GM18517 (cell line): ENCODE data around the gene TBC1D16.
"Not testable (repeated sequence)": the region's sequence is repeated elsewhere in the genome, so short reads cannot be mapped to it uniquely, and the experiment has no call there.

Experiments
- ATAC-seq: cut with Tn5 transposase; IDR thresholded peaks from one replicate; pipeline ENCODE4 v1.9.1; 2021; ENCODE audit warnings: mild to moderate bottlenecking, moderate library complexity; ENCODE audit not compliant: unreplicated experiment

TBC1D16 gene

GRCh38 chr17:80055597-80055996, 19.9 kb upstream of the TBC1D16 start:
- ATAC-seq: no peak

DNA sequence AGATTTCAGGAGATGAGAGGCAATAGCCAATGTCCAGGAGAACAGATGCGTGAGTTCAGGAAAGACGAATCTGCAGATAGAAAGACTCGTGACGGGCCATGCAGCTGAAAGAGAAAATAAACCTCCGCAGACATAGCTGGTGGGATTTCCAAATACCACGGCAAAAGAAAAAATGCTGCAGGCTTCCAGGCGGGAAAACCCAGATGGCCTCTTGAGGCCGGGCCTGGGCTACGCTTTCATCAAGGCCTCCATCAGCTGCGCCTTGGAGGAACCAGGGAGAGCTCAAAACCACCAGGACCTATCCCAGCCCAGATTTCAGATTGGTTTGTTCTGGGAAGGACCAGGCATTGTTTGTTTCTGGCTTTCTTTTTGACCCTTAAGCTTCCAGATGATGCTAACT, 17.4 kb upstream of the TBC1D16 start:
- ATAC-seq: no peak

DNA sequence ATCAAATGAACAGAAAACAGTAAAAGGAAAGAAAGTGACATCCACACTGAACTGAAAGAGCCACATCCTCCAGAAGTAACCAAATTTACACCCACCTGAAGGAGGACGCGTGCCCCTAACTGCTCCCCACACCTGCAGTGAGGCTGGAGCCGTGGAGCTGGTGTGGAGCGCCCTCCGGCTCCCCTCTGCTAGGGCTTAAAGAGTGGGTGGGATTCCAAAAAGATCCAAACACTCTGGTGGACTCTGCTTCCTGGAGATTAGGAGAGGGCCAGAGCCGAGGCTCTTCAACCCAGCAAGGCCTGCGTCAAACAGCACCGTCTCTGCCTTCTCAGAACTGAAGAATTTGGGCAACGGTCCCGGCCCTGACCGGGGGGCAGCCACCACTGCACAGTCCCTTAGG, 16.0 kb upstream of the TBC1D16 start:
- no peak for ATAC-seq

GRCh38 chr17:80050706-80051105, 15.0 kb upstream of the TBC1D16 start:
- ATAC-seq: no peak

DNA sequence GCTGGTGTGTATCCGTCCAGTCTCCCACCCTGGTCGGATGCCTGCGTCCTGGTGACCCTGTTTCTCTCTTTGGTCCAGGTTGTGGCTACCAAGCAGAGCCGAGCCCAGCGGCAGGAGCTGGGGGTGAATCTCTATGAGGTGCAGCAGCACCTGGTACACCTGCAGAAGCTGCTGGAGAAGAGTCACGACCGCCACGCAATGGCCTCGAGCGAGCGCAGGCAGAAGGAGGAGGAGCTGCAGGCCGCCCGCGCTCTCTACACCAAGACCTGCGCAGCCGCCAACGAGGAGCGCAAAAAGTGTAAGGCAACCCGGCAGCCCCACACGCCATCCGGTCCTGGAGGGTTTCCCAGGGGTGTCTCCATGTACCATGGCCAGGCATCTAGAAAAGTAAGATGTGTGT, 14.3 kb upstream of the TBC1D16 start:
- ATAC-seq: no peak

- no peak for ATAC-seq
Measured at GRCh38 chr17:80047176-80047575, 11.5 kb upstream of the TBC1D16 start.

DNA sequence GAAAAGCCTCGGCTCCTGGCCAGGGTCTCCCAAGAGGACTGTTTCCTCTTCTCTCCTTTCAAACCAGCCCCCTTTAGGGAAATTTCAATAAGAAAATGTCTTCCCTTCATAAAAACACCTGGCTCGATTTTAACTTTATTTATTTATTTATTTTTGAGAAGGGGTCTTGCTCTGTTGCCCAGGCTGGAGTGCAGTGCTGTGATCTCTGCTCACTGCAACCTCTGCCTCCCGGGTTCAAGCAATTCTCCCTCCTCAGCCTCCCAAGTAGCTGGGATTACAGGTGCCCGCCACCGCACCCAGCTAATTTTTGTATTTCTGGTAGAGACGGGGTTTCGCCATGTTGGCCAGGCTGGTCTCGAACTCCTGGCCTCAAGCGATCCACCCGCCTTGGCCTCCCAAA, 11.0 kb upstream of the TBC1D16 start:
- ATAC-seq: not testable (repeated sequence)

GRCh38 chr17:80045703-80046102, 10.0 kb upstream of the TBC1D16 start:
- ATAC-seq: no peak

- no peak for ATAC-seq
Measured at GRCh38 chr17:80043963-80044362, 8.3 kb upstream of the TBC1D16 start.

DNA sequence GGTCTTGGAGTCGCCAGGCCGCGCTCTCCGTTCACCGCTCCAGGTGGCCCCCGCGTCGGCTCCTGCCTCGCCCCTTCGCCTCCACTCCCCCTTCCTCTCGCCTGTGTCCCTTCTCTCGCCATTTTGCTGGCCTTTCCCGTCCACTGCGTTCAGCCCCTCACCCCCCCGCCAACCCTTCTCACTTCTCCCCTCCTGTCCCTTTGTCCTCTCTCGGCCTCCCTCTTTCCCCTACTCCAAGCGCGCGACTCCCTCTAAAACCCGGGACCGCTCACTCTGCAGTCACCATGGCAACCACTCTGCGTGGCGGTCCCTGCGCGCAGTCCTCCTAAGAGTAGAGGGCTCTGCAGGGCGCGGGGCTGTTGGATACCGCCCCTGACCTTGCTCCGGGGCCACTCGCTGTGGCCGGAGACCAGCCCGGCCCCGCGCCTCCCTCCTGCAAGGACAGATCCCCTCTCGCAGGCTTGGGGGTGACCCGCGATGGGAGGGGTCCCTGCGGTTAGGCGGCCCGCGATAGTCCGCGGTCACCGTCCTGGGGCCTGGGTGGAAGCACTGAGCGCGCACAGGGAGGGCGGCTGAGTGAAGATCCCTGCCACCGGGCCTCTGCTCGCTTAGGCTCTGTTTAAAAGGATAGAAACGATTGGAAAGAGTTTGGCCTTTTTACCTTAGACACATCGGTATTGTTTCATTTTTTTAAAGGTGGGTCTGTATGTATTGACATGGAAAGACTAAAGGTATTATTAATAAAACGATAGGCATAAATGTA, 1.2 kb upstream of the TBC1D16 start:
- ATAC-seq: no peak

GRCh38 chr17:80035937-80036714, 454 bp upstream of the TBC1D16 start, which contains the start of gene CCDC40:
TSS of gene CCDC40 (plus strand) at chr17:80036642. CDS start at chr17:80036663, 21 bp downstream.
- ATAC-seq: no peak

- no peak for ATAC-seq
Measured at GRCh38 chr17:80034791-80035686, 633 bp downstream of the TBC1D16 start.

DNA sequence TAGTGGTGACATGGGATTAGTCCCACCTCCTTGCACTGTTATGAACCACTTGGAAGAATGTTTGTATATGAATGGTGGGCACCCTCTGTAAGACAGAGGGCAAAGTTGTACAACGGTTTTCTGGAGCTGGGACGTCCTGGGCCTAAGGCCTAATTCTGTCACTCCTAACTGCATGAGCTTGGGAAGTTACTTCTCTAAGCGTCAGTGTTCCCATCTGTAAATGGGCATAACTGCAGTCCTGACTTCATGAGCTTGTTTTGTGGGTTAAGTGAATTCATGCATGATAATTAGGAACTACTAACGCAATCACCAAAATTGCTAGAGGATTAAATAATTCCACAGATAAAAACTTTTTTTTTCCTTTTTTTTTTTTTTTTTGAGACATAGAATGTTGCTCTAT, 1.8 kb downstream of the TBC1D16 start:
- ATAC-seq: no peak

DNA sequence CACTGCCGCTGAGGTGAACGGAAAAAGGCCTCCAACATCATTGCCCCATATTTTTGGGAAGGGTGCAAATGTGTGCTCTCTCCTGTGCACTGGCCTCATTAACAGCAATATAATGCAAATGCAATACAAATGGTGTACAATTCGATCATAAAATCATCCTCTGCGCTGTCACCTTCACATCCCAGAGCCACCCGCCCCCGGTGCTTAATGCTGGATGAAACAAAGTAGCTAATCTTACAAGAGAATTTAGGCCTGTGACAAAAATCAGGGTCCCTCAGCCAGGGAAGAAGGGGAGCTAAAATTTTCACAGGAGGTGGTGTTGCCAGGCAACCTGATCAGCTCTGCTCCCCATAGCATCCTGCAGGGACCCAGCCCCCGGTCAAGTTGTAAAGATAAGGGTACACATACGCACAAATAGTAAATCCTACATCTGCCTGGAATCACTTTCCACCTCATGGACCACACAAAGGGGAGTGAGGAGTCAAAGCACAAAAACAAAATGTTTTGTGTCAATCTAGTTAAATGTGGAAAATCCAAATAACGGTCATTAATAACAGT, 3.0 kb downstream of the TBC1D16 start:
- ATAC-seq: no peak

- no peak for ATAC-seq
Measured at GRCh38 chr17:80031691-80032430, 3.8 kb downstream of the TBC1D16 start.

DNA sequence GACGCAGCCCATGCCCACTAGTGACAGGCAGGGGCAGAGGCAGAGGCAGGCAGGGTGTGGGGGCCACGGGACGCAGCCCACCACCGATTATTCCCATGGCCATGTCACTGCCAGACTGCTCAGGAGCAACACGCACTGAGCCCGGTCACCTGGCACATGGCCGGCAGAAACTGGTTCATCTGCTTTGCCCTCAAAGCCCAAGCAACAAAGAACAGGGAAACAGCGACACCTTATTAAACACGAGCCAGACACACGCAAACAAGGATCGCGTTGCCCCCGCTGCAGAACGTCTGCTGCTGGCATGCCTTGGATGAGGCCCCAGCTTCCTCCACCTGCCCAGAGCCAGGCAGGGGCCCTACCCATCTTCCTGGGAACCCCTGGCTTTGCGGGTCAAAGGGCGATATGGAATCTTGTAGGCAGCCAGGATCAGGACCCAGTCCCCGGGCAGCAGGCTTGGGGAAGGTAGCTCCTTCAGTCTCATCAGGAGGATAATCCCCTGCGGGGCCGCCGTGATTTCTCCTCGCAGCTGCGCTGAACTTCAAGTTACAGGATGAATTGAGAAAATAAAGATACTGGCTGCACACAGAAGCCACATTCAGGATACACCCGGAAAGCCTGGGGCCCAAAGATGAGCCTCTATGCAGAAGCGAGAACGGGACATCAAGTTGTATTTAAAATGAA, 4.8 kb downstream of the TBC1D16 start:
- ATAC-seq: no peak

- ATAC-seq: no peak
Measured at GRCh38 chr17:80029258-80029974, 6.3 kb downstream of the TBC1D16 start.

DNA sequence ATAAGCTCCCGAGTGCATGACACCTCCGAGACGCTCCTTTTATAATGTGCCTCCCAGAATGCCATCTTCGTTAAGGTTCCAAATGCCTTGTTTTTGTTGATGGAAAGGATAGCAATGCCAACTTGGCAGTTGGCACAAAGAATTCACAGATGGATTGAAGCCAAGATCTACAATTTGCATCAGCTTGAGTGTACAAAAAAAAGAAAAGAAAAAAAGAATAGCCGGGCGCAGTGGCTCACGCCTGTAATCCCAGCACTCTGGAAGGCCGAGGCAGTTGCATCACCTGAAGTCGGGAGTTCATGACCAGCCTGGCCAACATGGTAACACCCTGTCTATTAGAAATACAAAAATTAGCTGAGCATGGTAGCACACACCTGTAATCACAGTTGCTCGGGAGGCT, 7.6 kb downstream of the TBC1D16 start:
- ATAC-seq: no peak

- ATAC-seq: no peak
Measured at GRCh38 chr17:80027043-80027435, 8.6 kb downstream of the TBC1D16 start.
